HepG2 (cell line): Measurements from ENCODE around the gene ARIH2. TPM values are rescaled to one million over a fixed set of nuclear protein-coding genes. Genes with fewer than 3 reads are reported as not detected.

Experiments
- CAMTA2 ChIP-seq: sonication (generic); formaldehyde crosslinking; IDR thresholded peaks from 2 replicates; pipeline ENCODE4 v1.4.0; 2020; ENCODE audit warnings: mild to moderate bottlenecking, missing genetic modification reagents, borderline replicate concordance
- FOXC1 ChIP-seq: sonication (generic); formaldehyde crosslinking; IDR thresholded peaks from 2 replicates; pipeline ENCODE4 v1.8.0; 2022; ENCODE audit warnings: mild to moderate bottlenecking, missing genetic modification reagents, borderline replicate concordance
- FOXO1 ChIP-seq: sonication (generic); formaldehyde crosslinking; IDR thresholded peaks from 2 replicates; pipeline ENCODE4 v1.4.0; 2020; ENCODE audit warnings: missing genetic modification reagents
- GPN1 ChIP-seq: sonication (generic); formaldehyde crosslinking; IDR thresholded peaks from 2 replicates; pipeline ENCODE4 v1.5.1; 2020; ENCODE audit warnings: missing genetic modification reagents, borderline replicate concordance
- JUN ChIP-seq: sonication (generic); formaldehyde crosslinking; IDR thresholded peaks from 2 replicates; pipeline ENCODE4 v1.4.0; 2020; ENCODE audit warnings: mild to moderate bottlenecking, missing genetic modification reagents
- PHF8 ChIP-seq: sonication (generic); formaldehyde crosslinking; IDR thresholded peaks from 2 replicates; pipeline ENCODE4 v1.5.0; 2020; ENCODE audit warnings: missing genetic modification reagents
- POLR2AphosphoS5 ChIP-seq: IDR thresholded peaks from 2 replicates; pipeline ENCODE4 v1.6.1; 2012; ENCODE audit warnings: low read depth, low read length
- SRF ChIP-seq: IDR thresholded peaks from 2 replicates; pipeline ENCODE4 v1.6.1; 2011; ENCODE audit warnings: mild to moderate bottlenecking, low read depth, low read length, moderate library complexity
- SRSF1 ChIP-seq: fragments of 200-400 bp; formaldehyde crosslinking; optimal IDR thresholded peaks from 2 replicates; pipeline ENCODE3; 2017; ENCODE audit warnings: mild to moderate bottlenecking, low read depth, low read length, moderate library complexity
- ZFP37 ChIP-seq: sonication (generic); formaldehyde crosslinking; IDR thresholded peaks from 2 replicates; pipeline ENCODE4 v1.4.0; 2020; ENCODE audit warnings: missing genetic modification reagents, borderline replicate concordance
- ZNF124 ChIP-seq: sonication (generic); formaldehyde crosslinking; IDR thresholded peaks from 2 replicates; pipeline ENCODE4 v1.4.0; 2020; ENCODE audit warnings: missing genetic modification reagents
- ZNF280B ChIP-seq: sonication (generic); formaldehyde crosslinking; IDR thresholded peaks from 2 replicates; pipeline ENCODE4 v1.5.0; 2020; ENCODE audit warnings: missing genetic modification reagents, mild to moderate bottlenecking, borderline replicate concordance
- ZNF570 ChIP-seq: sonication (generic); formaldehyde crosslinking; IDR thresholded peaks from 2 replicates; pipeline ENCODE4 v1.4.0; 2020; ENCODE audit warnings: mild to moderate bottlenecking, missing genetic modification reagents, borderline replicate concordance
- ZNF674 ChIP-seq: sonication (generic); formaldehyde crosslinking; IDR thresholded peaks from 2 replicates; pipeline ENCODE4 v1.5.0; 2020; ENCODE audit warnings: low read depth, mild to moderate bottlenecking, missing genetic modification reagents
- ZNF777 ChIP-seq: sonication (generic); formaldehyde crosslinking; IDR thresholded peaks from 2 replicates; pipeline ENCODE4 v1.4.0; 2020; ENCODE audit warnings: missing genetic modification reagents
- ZSCAN22 ChIP-seq: sonication (generic); formaldehyde crosslinking; IDR thresholded peaks from 2 replicates; pipeline ENCODE4 v1.4.0; 2020; ENCODE audit warnings: mild to moderate bottlenecking, missing genetic modification reagents
- polyA plus RNA-seq, 8 experiments: library from polyadenylated mRNA; depleted of rRNA in 3 of 8; stranded (reverse) in 7 of 8; unstranded in 1 of 8; fragments of >200 nt; fragmentation: Illumina TruSeq in 4 of 8; extraction: Trizol in 4 of 8; gene quantifications; 2 replicates each; pipeline versions ENCODE4 v1.2.1 to v1.2.3, GENCODE V29; 2011 to 2016; ENCODE audit warnings: low read depth in 4 of 8, missing spikeins in 1 of 8, mixed read lengths in 1 of 8; ENCODE audit not compliant: insufficient read depth in 1 of 8
- total RNA-seq, 5 experiments: library from RNA; depleted of rRNA; stranded (reverse); fragments of >200 nt; fragmentation: Illumina TruSeq; extraction: Trizol; gene quantifications; 2 replicates each; pipeline ENCODE4 v1.2.3, GENCODE V29; 2016; ENCODE audit warnings: low read depth in 1 of 5
- TF ChIP-seq, protein P1 (sequence below): sonication (generic); formaldehyde crosslinking; conservative IDR thresholded peaks from 2 replicates; pipeline ENCODE4 v1.4.0; 2020; ENCODE audit warnings: missing genetic modification reagents
- TF ChIP-seq, protein P2 (sequence below): sonication (generic); formaldehyde crosslinking; IDR thresholded peaks from 2 replicates; pipeline ENCODE4 v1.8.1; 2023; ENCODE audit warnings: mild to moderate bottlenecking, moderate library complexity, missing genetic modification reagents

The ARIH2 gene
- total and polyA plus RNA-seq, 2 of the 13 experiments (the other 11 are each of a cell fraction or from before 2014, with no cell fraction given), result 64.8 to 83.3 TPM

- peak; percentile 68; the same call in 1 of the 2 replicates for TF ChIP-seq ZNF124
- peak; percentile 44 for TF ChIP-seq FOXC1 (CRISPR knock-in tag)
- TF ChIP-seq, protein P1, sequence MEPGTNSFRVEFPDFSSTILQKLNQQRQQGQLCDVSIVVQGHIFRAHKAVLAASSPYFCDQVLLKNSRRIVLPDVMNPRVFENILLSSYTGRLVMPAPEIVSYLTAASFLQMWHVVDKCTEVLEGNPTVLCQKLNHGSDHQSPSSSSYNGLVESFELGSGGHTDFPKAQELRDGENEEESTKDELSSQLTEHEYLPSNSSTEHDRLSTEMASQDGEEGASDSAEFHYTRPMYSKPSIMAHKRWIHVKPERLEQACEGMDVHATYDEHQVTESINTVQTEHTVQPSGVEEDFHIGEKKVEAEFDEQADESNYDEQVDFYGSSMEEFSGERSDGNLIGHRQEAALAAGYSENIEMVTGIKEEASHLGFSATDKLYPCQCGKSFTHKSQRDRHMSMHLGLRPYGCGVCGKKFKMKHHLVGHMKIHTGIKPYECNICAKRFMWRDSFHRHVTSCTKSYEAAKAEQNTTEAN (CRISPR knock-in tag), result peak; percentile 67
- no peak for TF ChIP-seq ZNF280B (CRISPR knock-in tag)
- peak; percentile 63; the same call in 1 of the 2 replicates for TF ChIP-seq ZFP37 (CRISPR knock-in tag)
- TF ChIP-seq ZSCAN22 (CRISPR knock-in tag), result no peak
- no peak for TF ChIP-seq ZNF674 (CRISPR knock-in tag)
- TF ChIP-seq SRSF1, result peak; percentile 37
- TF ChIP-seq FOXO1 (CRISPR knock-in tag), result 0 out of 2 replicates have a peak, but pooled peaks have one; percentile 15
- no peak for TF ChIP-seq JUN (CRISPR knock-in tag)
- TF ChIP-seq PHF8 (CRISPR knock-in tag), result peak; percentile 93
- peak; percentile 55; the same call in 1 of the 2 replicates for TF ChIP-seq CAMTA2 (CRISPR knock-in tag)
- TF ChIP-seq, protein P2, sequence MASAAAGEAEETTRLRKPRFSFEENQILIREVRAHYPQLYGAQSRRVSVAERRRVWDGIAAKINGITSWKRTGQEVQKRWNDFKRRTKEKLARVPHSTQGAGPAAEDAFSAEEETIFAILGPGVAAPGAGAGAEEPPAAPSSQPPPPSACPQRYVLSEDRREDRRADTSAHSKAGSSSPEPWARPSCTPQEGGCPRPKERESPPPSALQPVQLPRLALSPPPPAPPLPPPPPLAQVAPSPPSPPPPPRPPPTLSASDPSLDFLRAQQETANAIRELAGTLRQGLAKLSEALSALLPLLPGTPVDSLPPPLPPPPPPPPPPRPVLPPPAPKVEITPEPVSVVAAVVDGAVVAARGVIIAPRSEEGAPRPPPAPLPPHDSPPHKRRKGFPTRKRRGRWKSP (CRISPR knock-in tag), result peak; percentile 99
- no peak for TF ChIP-seq GPN1
- TF ChIP-seq SRF, result no peak
- no peak for TF ChIP-seq ZNF777 (CRISPR knock-in tag)
- TF ChIP-seq POLR2AphosphoS5, result peak; percentile 89
- TF ChIP-seq ZNF570 (CRISPR knock-in tag), result no peak
These were observed at the start of gene ARIH2 (continued) for GRCh38 chr3:48918388-48919214.
